KMS-11 (cell line): ENCODE data around the gene COL18A1.

Source experiments
- H2AFZ ChIP-seq: fragments of 200-600 bp; sonication (generic); 2 replicates; pipeline ENCODE4 v1.6.1; 2016; ENCODE audit warnings: antibody characterized with exemption, mixed run types, low read depth
- H3K27ac ChIP-seq: fragments of 200-600 bp; sonication (generic); 2 replicates; pipeline ENCODE4 v1.6.1; 2016; ENCODE audit warnings: mild to moderate bottlenecking, mixed run types
- H3K27me3 ChIP-seq: fragments of 200-600 bp; sonication (generic); 2 replicates; pipeline ENCODE4 v1.6.1; 2017; ENCODE audit warnings: mild to moderate bottlenecking, low read depth, mixed run types, moderate library complexity; ENCODE audit not compliant: insufficient read depth
- H3K36me3 ChIP-seq: fragments of 200-600 bp; sonication (generic); 2 replicates; pipeline ENCODE4 v1.6.1; 2017; ENCODE audit warnings: mild to moderate bottlenecking, mixed run types; ENCODE audit not compliant: insufficient read depth
- H3K4me1 ChIP-seq: fragments of 200-600 bp; sonication (generic); 2 replicates; pipeline ENCODE4 v1.6.1; 2016; ENCODE audit warnings: mild to moderate bottlenecking, low read depth, mixed run types; ENCODE audit not compliant: poor library complexity, severe bottlenecking
- H3K4me2 ChIP-seq: fragments of 200-600 bp; sonication (generic); 2 replicates; pipeline ENCODE4 v1.7.0; 2016; ENCODE audit warnings: mild to moderate bottlenecking, mixed run types
- H3K4me3 ChIP-seq: fragments of 200-600 bp; sonication (generic); IDR thresholded peaks from 2 replicates; pipeline ENCODE4 v1.6.1; 2017; ENCODE audit warnings: low read depth, low read length, mixed read lengths; ENCODE audit not compliant: insufficient read depth
- H3K79me2 ChIP-seq: fragments of 200-600 bp; sonication (generic); 2 replicates; pipeline ENCODE4 v1.6.1; 2016; ENCODE audit warnings: low read depth, mixed run types; ENCODE audit not compliant: insufficient read depth
- H3K9ac ChIP-seq: fragments of 200-600 bp; sonication (generic); 2 replicates; pipeline ENCODE4 v1.6.1; 2016; ENCODE audit warnings: mild to moderate bottlenecking, mixed run types
- H4K20me1 ChIP-seq: fragments of 200-600 bp; sonication (generic); 2 replicates; pipeline ENCODE4 v1.6.1; 2016; ENCODE audit warnings: mild to moderate bottlenecking, mixed run types; ENCODE audit not compliant: insufficient read depth
- TF ChIP-seq, protein P1 (sequence below): fragments of 200-600 bp; sonication (generic); conservative IDR thresholded peaks from 2 replicates; pipeline ENCODE4 v1.6.1; 2017; ENCODE audit warnings: low read depth, mild to moderate bottlenecking, antibody characterized with exemption, low read length, moderate library complexity, mixed read lengths

COL18A1 gene

DNA sequence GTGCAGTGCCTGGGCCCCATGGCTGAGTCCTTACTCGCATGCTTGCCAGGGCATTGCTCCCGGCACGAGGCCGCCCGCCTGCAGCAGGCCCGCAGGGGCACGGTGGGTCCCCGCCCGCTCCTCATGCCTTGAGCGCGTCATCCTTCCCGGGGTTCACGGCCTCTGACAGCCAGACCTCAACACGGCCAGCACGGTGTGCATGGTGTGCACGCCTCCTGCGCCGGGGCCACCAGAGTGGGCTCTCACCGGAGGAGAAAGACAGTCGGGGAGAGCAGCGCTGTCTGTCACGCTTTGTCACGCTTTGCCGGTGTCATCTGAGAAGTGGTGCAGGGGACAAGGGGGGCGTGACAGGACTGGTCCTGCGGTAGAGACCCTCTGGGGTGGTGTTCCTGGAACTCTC lies 11.9 kb upstream of the COL18A1 start:
- Histone ChIP-seq H3K4me2 (no peak overlapping the region), H3K9ac (no peak overlapping the region), H3K36me3 (no peaks in the 10 kb centered on the region), H2AFZ (no peak overlapping the region), H3K79me2 (no peaks in the 10 kb centered on the region), H3K27ac (no peak overlapping the region), H3K4me1 (no peaks in the 10 kb centered on the region), H4K20me1 (no peaks in the 10 kb centered on the region), H3K27me3 (peaks cover 94% of the 10 kb centered on the region), H3K4me3 (no peak overlapping the region)
- TF ChIP-seq, protein P1, sequence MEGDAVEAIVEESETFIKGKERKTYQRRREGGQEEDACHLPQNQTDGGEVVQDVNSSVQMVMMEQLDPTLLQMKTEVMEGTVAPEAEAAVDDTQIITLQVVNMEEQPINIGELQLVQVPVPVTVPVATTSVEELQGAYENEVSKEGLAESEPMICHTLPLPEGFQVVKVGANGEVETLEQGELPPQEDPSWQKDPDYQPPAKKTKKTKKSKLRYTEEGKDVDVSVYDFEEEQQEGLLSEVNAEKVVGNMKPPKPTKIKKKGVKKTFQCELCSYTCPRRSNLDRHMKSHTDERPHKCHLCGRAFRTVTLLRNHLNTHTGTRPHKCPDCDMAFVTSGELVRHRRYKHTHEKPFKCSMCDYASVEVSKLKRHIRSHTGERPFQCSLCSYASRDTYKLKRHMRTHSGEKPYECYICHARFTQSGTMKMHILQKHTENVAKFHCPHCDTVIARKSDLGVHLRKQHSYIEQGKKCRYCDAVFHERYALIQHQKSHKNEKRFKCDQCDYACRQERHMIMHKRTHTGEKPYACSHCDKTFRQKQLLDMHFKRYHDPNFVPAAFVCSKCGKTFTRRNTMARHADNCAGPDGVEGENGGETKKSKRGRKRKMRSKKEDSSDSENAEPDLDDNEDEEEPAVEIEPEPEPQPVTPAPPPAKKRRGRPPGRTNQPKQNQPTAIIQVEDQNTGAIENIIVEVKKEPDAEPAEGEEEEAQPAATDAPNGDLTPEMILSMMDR: no peak

DNA sequence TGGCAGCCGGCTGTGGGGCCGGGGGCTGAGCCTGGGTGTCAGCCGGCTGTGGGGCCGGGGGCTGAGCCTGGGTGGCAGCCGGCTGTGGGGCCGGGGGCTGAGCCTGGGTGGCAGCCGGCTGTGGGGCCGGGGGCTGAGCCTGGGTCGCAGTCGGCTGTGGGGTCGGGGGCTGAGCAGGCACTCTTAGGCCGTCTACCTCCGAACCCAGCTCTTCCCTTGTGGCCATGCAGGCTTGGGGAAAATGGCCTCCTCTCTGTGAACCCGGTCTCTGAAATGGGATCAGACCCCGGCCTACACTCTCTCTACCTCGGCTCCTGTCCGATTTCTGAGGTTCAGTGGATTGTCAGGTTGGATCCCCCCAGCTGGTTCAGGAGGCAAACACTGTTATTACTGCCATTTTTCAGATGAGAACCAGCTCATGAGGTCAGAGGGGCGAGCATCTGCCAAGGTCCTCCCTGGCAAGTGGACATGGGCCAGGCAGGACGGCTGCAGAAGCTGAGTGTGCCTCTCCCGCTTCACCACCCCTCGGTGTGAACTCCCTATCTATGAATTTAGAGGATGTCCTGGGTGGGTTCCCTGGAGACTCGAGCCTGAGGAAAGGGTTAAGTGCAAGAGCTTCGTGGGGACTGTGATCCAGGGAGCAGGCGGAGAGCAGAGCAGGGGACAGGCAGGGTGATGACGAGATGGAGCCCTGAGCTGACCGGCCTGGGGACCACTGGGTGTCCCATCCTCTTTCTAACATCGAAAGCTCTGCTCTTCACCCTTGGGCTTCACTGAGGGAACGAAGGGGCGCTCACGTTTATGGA lies 10.9 kb upstream of the COL18A1 start:
- TF ChIP-seq, protein P1: no peak
- no peak overlapping the region for H3K4me3 ChIP-seq
- no peak overlapping the region for H2AFZ ChIP-seq
- H3K79me2 ChIP-seq: no peaks in the 10 kb centered on the region
- no peak overlapping the region for H3K4me2 ChIP-seq
- H3K27ac ChIP-seq: no peak overlapping the region
- H3K36me3 ChIP-seq: no peaks in the 10 kb centered on the region
- H3K9ac ChIP-seq: no peak overlapping the region
- H4K20me1 ChIP-seq: no peaks in the 10 kb centered on the region
- no peaks in the 10 kb centered on the region for H3K4me1 ChIP-seq
- H3K27me3 ChIP-seq: peaks cover 93% of the 10 kb centered on the region

DNA sequence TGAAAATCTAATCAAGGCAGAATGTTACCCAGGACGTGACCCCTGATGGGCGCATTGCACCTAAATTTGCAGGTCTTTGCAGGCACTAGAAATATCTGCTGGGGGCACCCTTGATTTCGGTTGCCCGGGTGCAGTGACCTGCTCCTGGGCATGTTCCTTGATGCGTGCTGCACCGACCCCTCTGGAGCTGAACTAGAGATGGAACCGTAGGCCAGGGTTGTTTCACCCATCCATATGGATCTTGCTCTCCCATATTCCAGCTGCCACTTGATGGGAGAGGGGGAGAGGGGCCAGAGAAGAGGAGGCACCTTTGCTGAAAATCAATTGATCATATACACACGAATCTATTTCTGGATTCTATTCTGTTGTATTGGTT lies 8.4 kb upstream of the COL18A1 start:
- Histone ChIP-seq H2AFZ (no peak overlapping the region), H3K4me2 (no peak overlapping the region), H4K20me1 (no peaks in the 10 kb centered on the region), H3K79me2 (no peaks in the 10 kb centered on the region), H3K4me1 (no peaks in the 10 kb centered on the region), H3K27me3 (peaks cover 94% of the 10 kb centered on the region), H3K9ac (no peak overlapping the region), H3K4me3 (no peak overlapping the region), H3K27ac (no peak overlapping the region), H3K36me3 (no peaks in the 10 kb centered on the region)
- TF ChIP-seq, protein P1: no peak

DNA sequence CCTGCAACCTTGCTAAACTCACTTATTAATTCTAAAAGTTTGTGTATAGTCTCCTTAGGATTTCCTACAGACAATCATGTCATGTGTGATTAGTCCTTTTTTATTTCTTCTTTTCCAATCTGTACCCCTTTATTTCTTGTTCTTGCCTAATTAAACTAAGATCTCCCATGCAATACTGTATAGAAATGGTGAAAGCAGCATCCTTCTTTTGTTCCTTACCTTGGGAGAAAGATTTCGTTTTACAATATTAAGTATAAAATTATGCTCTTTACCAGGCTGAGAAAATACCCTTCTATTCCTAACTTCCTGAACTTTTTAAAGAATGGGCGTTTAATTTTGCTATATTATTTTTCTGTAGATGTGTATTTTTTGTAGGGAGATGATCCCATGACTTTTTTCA lies 7.6 kb upstream of the COL18A1 start:
- Histone ChIP-seq H3K27ac (no peak overlapping the region), H3K9ac (no peak overlapping the region), H2AFZ (no peak overlapping the region), H3K4me2 (no peak overlapping the region), H3K4me3 (no peak overlapping the region), H3K4me1 (no peaks in the 10 kb centered on the region), H4K20me1 (no peaks in the 10 kb centered on the region), H3K36me3 (no peaks in the 10 kb centered on the region), H3K79me2 (no peaks in the 10 kb centered on the region), H3K27me3 (peaks cover 93% of the 10 kb centered on the region)
- TF ChIP-seq, protein P1: no peak
